ENCODE measurements around the gene NUP98.

The NUP98 gene

GRCh38 chr11:3736816-3737215, 60.5 kb downstream of the NUP98 start:
- H3K4me1 ChIP-seq (ENCODE audit: insufficient read depth, insufficient read length): no peaks in the 10 kb centered on the region
- H3K9ac ChIP-seq (ENCODE audit: insufficient read length, low read depth): no peak overlapping the region
- peaks cover 90% of the 10 kb centered on the region for H3K36me3 ChIP-seq (ENCODE audit: insufficient read depth, insufficient read length, low read length)
- H3K4me3 ChIP-seq (ENCODE audit: insufficient read length, low read depth): no peak overlapping the region
- H3K9me3 ChIP-seq (ENCODE audit: insufficient read depth, low read length): no peaks in the 10 kb centered on the region
- DNase-seq (ENCODE audit: low read depth, low spot score): no peak
- TF ChIP-seq YY1 (IDR thresholded peaks at IDR 0.05; ENCODE audit: insufficient read depth, insufficient read length) (no peak), ZNF274 (IDR thresholded peaks at IDR 0.05; ENCODE audit: low read depth, low read length) (no peak), SUZ12 (IDR thresholded peaks at IDR 0.05; ENCODE audit: extremely low read depth, insufficient read depth, insufficient read length) (no peak)
- H3K27me3 ChIP-seq (ENCODE audit: insufficient read depth, insufficient read length): no peaks in the 10 kb centered on the region

GRCh38 chr11:3735827-3736226, 61.5 kb downstream of the NUP98 start:
- Histone ChIP-seq H3K27me3 (ENCODE audit: insufficient read depth, insufficient read length) (no peaks in the 10 kb centered on the region), H3K36me3 (ENCODE audit: insufficient read depth, insufficient read length, low read length) (peaks cover 90% of the 10 kb centered on the region), H3K9me3 (ENCODE audit: insufficient read depth, low read length) (no peaks in the 10 kb centered on the region), H3K4me1 (ENCODE audit: insufficient read depth, insufficient read length) (no peaks in the 10 kb centered on the region), H3K9ac (ENCODE audit: insufficient read length, low read depth) (no peak overlapping the region), H3K4me3 (ENCODE audit: insufficient read length, low read depth) (no peak overlapping the region)
- TF ChIP-seq ZNF274 (IDR thresholded peaks at IDR 0.05; ENCODE audit: low read depth, low read length) (no peak), SUZ12 (IDR thresholded peaks at IDR 0.05; ENCODE audit: extremely low read depth, insufficient read depth, insufficient read length) (no peak), YY1 (IDR thresholded peaks at IDR 0.05; ENCODE audit: insufficient read depth, insufficient read length) (no peak)
- DNase-seq (ENCODE audit: low read depth, low spot score): no peak

GRCh38 chr11:3732671-3733436, 64.5 kb downstream of the NUP98 start:
- Histone ChIP-seq H3K36me3 (ENCODE audit: insufficient read depth, insufficient read length, low read length) (peaks cover 90% of the 10 kb centered on the region), H3K4me1 (ENCODE audit: insufficient read depth, insufficient read length) (no peaks in the 10 kb centered on the region), H3K9me3 (ENCODE audit: insufficient read depth, low read length) (no peaks in the 10 kb centered on the region), H3K27me3 (ENCODE audit: insufficient read depth, insufficient read length) (no peaks in the 10 kb centered on the region), H3K4me3 (ENCODE audit: insufficient read length, low read depth) (no peak overlapping the region), H3K9ac (ENCODE audit: insufficient read length, low read depth) (no peak overlapping the region)
- no peak for DNase-seq (ENCODE audit: low read depth, low spot score)
- TF ChIP-seq SUZ12 (IDR thresholded peaks at IDR 0.05; ENCODE audit: extremely low read depth, insufficient read depth, insufficient read length): no peak
- no peak for TF ChIP-seq ZNF274 (IDR thresholded peaks at IDR 0.05; ENCODE audit: low read depth, low read length)
- no peak for TF ChIP-seq YY1 (IDR thresholded peaks at IDR 0.05; ENCODE audit: insufficient read depth, insufficient read length)

DNA sequence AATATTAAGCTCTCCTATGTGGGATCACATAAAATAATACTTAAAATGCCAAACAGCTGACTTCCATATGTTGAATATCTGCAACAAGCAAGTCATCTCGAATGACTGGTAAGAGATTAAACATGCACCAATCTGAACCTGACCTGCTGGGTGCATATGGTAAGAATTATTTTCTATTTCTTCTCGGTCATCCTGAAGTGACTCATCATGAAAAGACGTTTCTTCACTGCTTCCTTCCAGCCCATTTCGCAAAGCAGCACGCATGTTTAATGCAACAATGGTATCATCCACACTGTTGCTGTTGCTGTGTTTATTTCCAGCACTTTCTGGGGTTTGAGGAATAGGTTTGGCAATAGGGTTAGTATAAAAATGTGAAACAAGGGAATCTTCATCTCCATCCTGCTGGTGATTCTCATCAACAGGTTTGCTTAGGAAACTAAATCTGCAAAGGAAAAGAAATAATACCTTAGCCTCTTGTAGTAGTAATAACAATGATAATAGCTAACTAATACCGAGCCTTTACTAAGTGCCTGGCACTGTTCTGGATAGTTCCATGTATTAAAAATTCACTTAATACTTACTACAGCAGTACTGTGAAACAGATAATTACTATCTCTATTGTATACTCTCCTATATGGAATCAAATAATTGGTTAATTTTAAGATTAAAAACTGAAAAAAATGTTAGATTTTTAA, 74.2 kb downstream of the NUP98 start:
- no peak for DNase-seq (ENCODE audit: low read depth, low spot score)
- TF ChIP-seq SUZ12 (IDR thresholded peaks at IDR 0.05; ENCODE audit: extremely low read depth, insufficient read depth, insufficient read length): no peak
- TF ChIP-seq YY1 (IDR thresholded peaks at IDR 0.05; ENCODE audit: insufficient read depth, insufficient read length): no peak
- TF ChIP-seq ZNF274 (IDR thresholded peaks at IDR 0.05; ENCODE audit: low read depth, low read length): no peak
- H3K36me3 ChIP-seq (ENCODE audit: insufficient read depth, insufficient read length, low read length): peaks cover 97% of the 10 kb centered on the region
- no peaks in the 10 kb centered on the region for H3K9me3 ChIP-seq (ENCODE audit: insufficient read depth, low read length)
- H3K4me1 ChIP-seq (ENCODE audit: insufficient read depth, insufficient read length): no peaks in the 10 kb centered on the region
- H3K27me3 ChIP-seq (ENCODE audit: insufficient read depth, insufficient read length): no peaks in the 10 kb centered on the region
- no peak overlapping the region for H3K4me3 ChIP-seq (ENCODE audit: insufficient read length, low read depth)
- no peak overlapping the region for H3K9ac ChIP-seq (ENCODE audit: insufficient read length, low read depth)

DNA sequence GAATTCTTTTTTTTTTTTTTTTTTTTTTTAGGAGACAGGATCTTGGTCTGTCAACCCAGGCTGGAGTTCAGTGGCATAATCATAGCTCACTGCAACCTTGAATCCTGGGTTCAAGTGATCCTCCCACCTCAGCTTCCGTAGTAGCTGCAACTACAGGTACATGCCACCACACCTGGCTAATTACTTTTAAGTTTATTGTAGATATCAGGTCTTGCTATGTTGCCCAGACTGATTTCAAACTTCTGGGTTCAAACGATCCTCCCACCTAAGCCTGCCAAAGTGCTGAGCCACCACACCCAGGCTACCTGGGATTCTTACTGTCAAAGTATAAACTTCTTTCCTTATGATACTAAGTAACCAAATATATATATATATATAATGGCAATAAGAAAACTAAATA, 75.3 kb downstream of the NUP98 start:
- H3K36me3 ChIP-seq (ENCODE audit: insufficient read depth, insufficient read length, low read length): peaks cover 97% of the 10 kb centered on the region
- DNase-seq (ENCODE audit: low read depth, low spot score): no peak
- H3K9ac ChIP-seq (ENCODE audit: insufficient read length, low read depth): no peak overlapping the region
- H3K4me1 ChIP-seq (ENCODE audit: insufficient read depth, insufficient read length): no peaks in the 10 kb centered on the region
- no peak for TF ChIP-seq ZNF274 (IDR thresholded peaks at IDR 0.05; ENCODE audit: low read depth, low read length)
- no peak for TF ChIP-seq YY1 (IDR thresholded peaks at IDR 0.05; ENCODE audit: insufficient read depth, insufficient read length)
- TF ChIP-seq SUZ12 (IDR thresholded peaks at IDR 0.05; ENCODE audit: extremely low read depth, insufficient read depth, insufficient read length): no peak
- no peaks in the 10 kb centered on the region for H3K9me3 ChIP-seq (ENCODE audit: insufficient read depth, low read length)
- no peak overlapping the region for H3K4me3 ChIP-seq (ENCODE audit: insufficient read length, low read depth)
- H3K27me3 ChIP-seq (ENCODE audit: insufficient read depth, insufficient read length): no peaks in the 10 kb centered on the region

DNA sequence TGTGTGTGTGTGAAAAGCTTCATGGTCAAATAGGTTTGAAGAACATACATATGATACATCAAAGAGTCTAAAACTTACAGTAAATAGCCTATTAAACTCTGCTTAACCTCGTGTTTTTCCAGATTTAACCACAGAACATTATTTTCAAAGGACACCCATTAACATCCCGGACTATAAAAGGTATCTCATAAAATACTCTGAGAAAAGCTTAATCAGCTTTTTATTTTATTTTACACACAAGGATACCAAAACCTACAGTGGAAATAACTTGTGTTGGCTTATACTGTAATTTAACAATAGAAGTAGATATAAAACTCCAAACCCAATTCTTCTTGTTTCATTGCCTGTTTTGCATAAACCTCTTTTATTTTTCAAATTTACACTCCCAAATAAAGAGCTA, 76.4 kb downstream of the NUP98 start:
- H3K4me1 ChIP-seq (ENCODE audit: insufficient read depth, insufficient read length): no peaks in the 10 kb centered on the region
- H3K27me3 ChIP-seq (ENCODE audit: insufficient read depth, insufficient read length): no peaks in the 10 kb centered on the region
- no peak overlapping the region for H3K4me3 ChIP-seq (ENCODE audit: insufficient read length, low read depth)
- H3K36me3 ChIP-seq (ENCODE audit: insufficient read depth, insufficient read length, low read length): peaks cover 96% of the 10 kb centered on the region
- no peaks in the 10 kb centered on the region for H3K9me3 ChIP-seq (ENCODE audit: insufficient read depth, low read length)
- no peak overlapping the region for H3K9ac ChIP-seq (ENCODE audit: insufficient read length, low read depth)
- TF ChIP-seq ZNF274 (IDR thresholded peaks at IDR 0.05; ENCODE audit: low read depth, low read length): no peak
- TF ChIP-seq SUZ12 (IDR thresholded peaks at IDR 0.05; ENCODE audit: extremely low read depth, insufficient read depth, insufficient read length): no peak
- no peak for TF ChIP-seq YY1 (IDR thresholded peaks at IDR 0.05; ENCODE audit: insufficient read depth, insufficient read length)
- no peak for DNase-seq (ENCODE audit: low read depth, low spot score)

DNA sequence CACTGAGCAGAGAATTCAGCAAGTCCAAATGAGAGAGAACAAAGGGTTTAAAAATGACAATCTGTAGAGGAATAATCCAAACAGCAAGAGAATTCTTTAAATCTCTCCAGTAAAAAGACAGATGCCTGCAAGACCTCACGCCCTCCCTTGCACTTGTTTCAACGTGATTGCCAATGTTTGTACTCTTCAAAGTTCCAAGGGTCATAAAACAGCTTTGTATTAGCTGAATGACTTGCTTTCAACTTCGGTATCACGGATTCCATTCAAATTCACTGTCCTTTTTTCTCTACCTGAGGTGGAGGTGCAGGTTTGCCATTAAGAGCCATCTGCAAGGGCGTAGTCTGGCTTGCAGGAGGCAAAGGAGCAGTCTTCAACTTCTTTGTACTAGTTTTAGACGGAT, 85.1 kb downstream of the NUP98 start:
- peaks cover 88% of the 10 kb centered on the region for H3K36me3 ChIP-seq (ENCODE audit: insufficient read depth, insufficient read length, low read length)
- no peak overlapping the region for H3K9ac ChIP-seq (ENCODE audit: insufficient read length, low read depth)
- no peak for DNase-seq (ENCODE audit: low read depth, low spot score)
- H3K4me1 ChIP-seq (ENCODE audit: insufficient read depth, insufficient read length): no peaks in the 10 kb centered on the region
- H3K27me3 ChIP-seq (ENCODE audit: insufficient read depth, insufficient read length): no peaks in the 10 kb centered on the region
- no peak overlapping the region for H3K4me3 ChIP-seq (ENCODE audit: insufficient read length, low read depth)
- H3K9me3 ChIP-seq (ENCODE audit: insufficient read depth, low read length): no peaks in the 10 kb centered on the region
- no peak for TF ChIP-seq YY1 (IDR thresholded peaks at IDR 0.05; ENCODE audit: insufficient read depth, insufficient read length)
- no peak for TF ChIP-seq ZNF274 (IDR thresholded peaks at IDR 0.05; ENCODE audit: low read depth, low read length)
- TF ChIP-seq SUZ12 (IDR thresholded peaks at IDR 0.05; ENCODE audit: extremely low read depth, insufficient read depth, insufficient read length): no peak
